Transverse colon (tissue), 4 donors: ENCODE results near the gene MXRA8. TPM values are rescaled to one million over a fixed set of nuclear protein-coding genes. Genes with fewer than 3 reads are reported as not detected.

Experiments used
- DNase-seq: peaks from one replicate; pipeline ENCODE4 v3.0.0-alpha.2; 2019
- H3K27ac ChIP-seq, 4 donors: fragments of 200-600 bp; sonication (generic); 2 replicates each; pipeline ENCODE4 v1.5.1; 2016 to 2018; ENCODE audit warnings: inconsistent platforms in 4 of 4
- H3K27me3 ChIP-seq: fragments of 200-600 bp; sonication (generic); 2 replicates; pipeline ENCODE4 v1.5.1; 2017; ENCODE audit warnings: inconsistent platforms
- H3K36me3 ChIP-seq, 4 donors: fragments of 200-600 bp; sonication (generic); 2 replicates each; pipeline ENCODE4 v1.5.1; 2017 to 2019; ENCODE audit warnings: inconsistent platforms in 4 of 4
- H3K4me1 ChIP-seq, 4 donors: fragments of 200-600 bp; sonication (generic); 2 replicates each; pipeline ENCODE4 v1.5.1; 2017 to 2020; ENCODE audit warnings: inconsistent platforms in 4 of 4
- H3K4me3 ChIP-seq, 4 donors: fragments of 200-600 bp; sonication (generic); 1 replicate in 1 of 4; 2 replicates in 3 of 4; pipeline versions ENCODE4 v1.5.1 to v1.6.1; 2017 to 2019; ENCODE audit warnings: inconsistent platforms in 4 of 4
- H3K9me3 ChIP-seq, 2 donors: fragments of 200-600 bp; sonication (generic); 2 replicates each; pipeline ENCODE4 v1.5.1; 2017 to 2019; ENCODE audit warnings: inconsistent platforms in 2 of 2
- EP300 ChIP-seq: sonication (generic); formaldehyde crosslinking; IDR thresholded peaks from one replicate; pipeline ENCODE4 v1.6.1; 2017; ENCODE audit warnings: antibody characterized with exemption, low read depth
- POLR2A ChIP-seq: fragments of 450-650 bp; IDR thresholded peaks from one replicate; pipeline ENCODE4 v1.6.1; 2016; ENCODE audit warnings: antibody characterized with exemption, mild to moderate bottlenecking, moderate library complexity
- POLR2AphosphoS5 ChIP-seq, 3 donors: sonication (generic); formaldehyde crosslinking; IDR thresholded peaks; one replicate each; pipeline ENCODE4 v1.6.1; 2016; ENCODE audit warnings: antibody characterized with exemption in 3 of 3
- WGBS, 2 donors: methylation state at CpG; one replicate each; pipeline ENCODE4 v1.1.5; 2018; ENCODE audit warnings: low coverage in 1 of 2; 5-methylcytosine and 5-hydroxymethylcytosine counted together
- in situ Hi-C, 4 donors: fragments of 200-750 bp; cut with MboI; loops; one replicate each; pipeline versions ENCODE4 v1.15.0 to v1.15.1; 2017; ENCODE audit warnings: low sequenced_read_pairs in 3 of 4, low pct_ligation_motif_present in 1 of 4, low pct_unique_long_range_greater_than_20kb in 1 of 4
- intact Hi-C: fragments of 100-400 bp; cut with DNase I; formaldehyde crosslinking; loops from one replicate; pipeline ENCODE4 v1.15.1; 2023; ENCODE audit warnings: low total_unique reads
- total RNA-seq, 4 donors: library from RNA; depleted of rRNA; stranded (reverse); fragments of >200 nt; gene quantifications; one replicate each; pipeline ENCODE4 v1.1.0, GENCODE V29; 2016
- TF ChIP-seq, protein P1 (sequence below), 5 experiments: fragments of 200-600 bp in 3 of 5; fragments of 450-650 bp in 2 of 5; sonication (generic) in 3 of 5; IDR thresholded peaks; 1 replicate in 2 of 5; 2 replicates in 3 of 5; pipeline ENCODE4 v1.5.1; 2016 to 2017; ENCODE audit warnings: antibody characterized with exemption in 5 of 5, inconsistent platforms in 3 of 5, mild to moderate bottlenecking in 2 of 5, moderate library complexity in 1 of 5

The MXRA8 gene
- total RNA-seq, 4 donors from 2014 or later = 31.1 to 145 (median 57.1) TPM

DNA sequence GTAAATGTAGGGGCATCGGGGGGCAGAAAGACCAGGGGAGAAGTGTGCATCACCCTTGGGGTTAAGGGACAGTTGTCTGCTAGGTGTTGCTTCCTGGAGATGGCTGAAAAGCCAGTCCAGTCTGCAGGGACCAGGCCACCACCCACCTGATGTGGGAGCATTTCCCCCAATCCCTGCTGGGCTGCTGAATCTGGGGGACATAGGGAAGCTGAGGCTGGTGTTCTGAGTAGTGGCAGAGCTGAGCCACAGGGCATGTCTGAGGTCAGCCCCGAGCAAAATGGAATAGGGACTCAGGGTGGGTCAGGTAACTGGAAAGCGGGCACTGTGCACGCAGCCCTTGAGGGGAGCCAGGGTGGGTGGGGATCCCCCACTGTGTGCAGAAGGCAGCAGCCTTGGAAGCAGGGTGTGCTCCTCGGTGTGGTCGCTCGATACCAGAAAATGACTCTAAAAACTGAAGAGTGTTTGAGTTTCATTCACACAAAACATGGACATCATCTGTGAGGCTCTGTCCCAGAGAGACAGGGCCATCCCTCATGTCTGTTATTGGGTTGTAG lies 43.2 kb upstream of the MXRA8 start:
- intact Hi-C loops (loop anchor here (5.0 kb wide), 1 partner anchor 36 kb away; the partner anchor contains the start of gene VWA1), in situ Hi-C loops (no loop called here)
- H3K4me1 ChIP-seq = peaks cover 25 to 45% (median 35%) of the 10 kb centered on the region in 4 donors
- H3K36me3 ChIP-seq = peaks cover 0 to 22% (median 2%) of the 10 kb centered on the region in 4 donors
- no peak for DNase-seq
- TF ChIP-seq, protein P1, sequence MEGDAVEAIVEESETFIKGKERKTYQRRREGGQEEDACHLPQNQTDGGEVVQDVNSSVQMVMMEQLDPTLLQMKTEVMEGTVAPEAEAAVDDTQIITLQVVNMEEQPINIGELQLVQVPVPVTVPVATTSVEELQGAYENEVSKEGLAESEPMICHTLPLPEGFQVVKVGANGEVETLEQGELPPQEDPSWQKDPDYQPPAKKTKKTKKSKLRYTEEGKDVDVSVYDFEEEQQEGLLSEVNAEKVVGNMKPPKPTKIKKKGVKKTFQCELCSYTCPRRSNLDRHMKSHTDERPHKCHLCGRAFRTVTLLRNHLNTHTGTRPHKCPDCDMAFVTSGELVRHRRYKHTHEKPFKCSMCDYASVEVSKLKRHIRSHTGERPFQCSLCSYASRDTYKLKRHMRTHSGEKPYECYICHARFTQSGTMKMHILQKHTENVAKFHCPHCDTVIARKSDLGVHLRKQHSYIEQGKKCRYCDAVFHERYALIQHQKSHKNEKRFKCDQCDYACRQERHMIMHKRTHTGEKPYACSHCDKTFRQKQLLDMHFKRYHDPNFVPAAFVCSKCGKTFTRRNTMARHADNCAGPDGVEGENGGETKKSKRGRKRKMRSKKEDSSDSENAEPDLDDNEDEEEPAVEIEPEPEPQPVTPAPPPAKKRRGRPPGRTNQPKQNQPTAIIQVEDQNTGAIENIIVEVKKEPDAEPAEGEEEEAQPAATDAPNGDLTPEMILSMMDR (IDR thresholded peaks at IDR 0.05) = no peak
- TF ChIP-seq EP300 = no peak
- no peak for TF ChIP-seq POLR2AphosphoS5 (IDR thresholded peaks at IDR 0.05)
- TF ChIP-seq POLR2A = no peak
- H3K27ac ChIP-seq = no peak overlapping the region
- H3K9me3 ChIP-seq = no peaks in the 10 kb centered on the region
- 89 to 92% methylated on average over 5 to 7 of the region's 7 CpGs for WGBS, 2 donors
- H3K4me3 ChIP-seq = no peak overlapping the region
- H3K27me3 ChIP-seq = no peaks in the 10 kb centered on the region

DNA sequence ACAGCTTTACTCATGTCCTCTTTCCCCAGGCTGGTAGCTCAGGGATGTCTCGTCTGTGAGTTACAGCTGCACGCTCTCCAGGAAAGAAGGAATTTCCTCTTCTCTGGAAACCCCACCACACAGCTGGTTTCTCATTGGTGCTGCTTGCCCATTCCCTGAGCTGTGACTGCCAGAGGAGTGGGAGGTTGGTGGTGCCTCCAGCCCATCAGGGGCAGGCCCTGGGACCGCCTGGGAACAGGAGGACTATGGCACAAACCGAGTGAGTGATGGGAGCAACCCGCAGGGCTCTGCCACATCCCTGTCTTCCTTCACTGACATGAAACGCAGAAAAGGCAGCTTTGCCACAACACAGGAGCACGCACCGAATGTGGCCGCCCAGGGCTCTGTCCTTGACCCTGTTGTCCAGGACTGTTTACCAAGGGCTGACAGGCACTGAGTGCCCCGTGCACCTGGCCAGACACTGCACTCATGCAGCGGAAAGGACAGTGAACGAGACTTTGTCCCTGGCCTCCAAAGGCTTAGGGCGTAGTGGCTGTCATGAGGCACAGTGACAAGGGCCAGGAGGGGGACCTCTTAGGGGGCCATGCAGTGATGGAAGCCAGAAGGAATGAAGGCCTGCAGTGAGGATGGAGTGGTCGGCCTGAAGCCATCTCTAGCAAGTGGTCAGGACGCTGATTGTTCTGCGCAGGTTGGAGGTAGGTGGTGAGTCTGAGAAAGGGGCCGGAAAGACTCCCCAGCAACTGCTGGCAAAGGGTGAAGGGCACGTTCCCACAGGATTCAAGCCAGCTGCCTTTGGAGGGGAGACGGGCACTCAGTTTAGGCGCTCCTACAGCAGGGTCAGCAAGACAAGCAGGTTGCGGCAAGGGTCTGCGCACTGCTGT lies 42.5 kb upstream of the MXRA8 start:
- no peaks in the 10 kb centered on the region for H3K9me3 ChIP-seq
- no peaks in the 10 kb centered on the region for H3K27me3 ChIP-seq
- in situ Hi-C loops = no loop called here
- H3K4me1 ChIP-seq = peaks cover 20 to 37% (median 28%) of the 10 kb centered on the region in 4 donors
- peak in 1 of 3 donors; percentile 2 for TF ChIP-seq POLR2AphosphoS5 (IDR thresholded peaks at IDR 0.05)
- no peak for TF ChIP-seq EP300
- intact Hi-C loops = loop anchor here (5.0 kb wide), 1 partner anchor 36 kb away; the partner anchor contains the start of gene VWA1
- WGBS, 2 donors = 83 to 90% methylated on average over 4 to 19 of the region's 22 CpGs
- H3K4me3 ChIP-seq = peak overlapping the region in 1 of 4 donors; percentile 79
- DNase-seq = no peak
- H3K36me3 ChIP-seq = peaks cover 0 to 22% (median 3%) of the 10 kb centered on the region in 4 donors
- H3K27ac ChIP-seq = peak overlapping the region in 3 of 4 donors; percentile 86 to 94 (median 90)

DNA sequence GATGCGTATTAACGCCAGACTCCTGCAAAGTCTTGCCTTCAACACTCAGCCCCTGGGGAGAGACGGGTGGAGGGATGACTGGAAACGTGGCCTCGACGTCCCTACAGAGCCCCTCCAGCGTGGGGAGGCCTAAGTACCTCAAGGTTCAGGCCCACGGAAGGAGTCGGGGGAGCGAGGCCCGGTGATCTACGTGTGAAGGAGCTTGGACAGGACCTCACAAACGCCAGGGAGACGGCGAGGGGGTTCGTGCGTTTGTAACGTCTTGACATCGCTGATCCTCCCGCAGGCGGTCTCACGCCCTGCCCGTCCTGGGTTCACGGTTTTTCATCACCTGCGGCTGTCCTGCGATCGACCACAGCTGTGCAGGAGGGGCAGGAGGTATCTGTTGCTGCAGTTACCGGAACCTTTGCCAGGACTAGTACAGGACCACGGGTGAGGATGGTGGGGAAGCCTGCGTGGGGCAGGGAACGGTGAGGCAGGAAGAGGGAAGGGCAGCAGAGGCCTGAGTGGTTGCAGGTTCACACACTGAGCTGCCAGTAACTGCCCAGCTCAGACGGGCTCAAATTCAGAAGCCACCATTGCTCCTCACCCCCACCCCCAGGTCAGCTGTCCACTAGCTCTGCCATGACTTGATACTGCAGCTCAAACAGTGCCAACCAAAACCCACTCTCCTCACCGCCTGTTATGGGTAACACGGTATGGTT lies 41.7 kb upstream of the MXRA8 start:
- H3K4me3 ChIP-seq = peak overlapping the region; percentile 79 to 98 (median 87)
- H3K36me3 ChIP-seq = peaks cover 0 to 18% (median 7%) of the 10 kb centered on the region in 4 donors
- no peaks in the 10 kb centered on the region for H3K27me3 ChIP-seq
- DNase-seq = no peak
- 0 to 5% methylated on average over 1 to 34 of the region's 34 CpGs for WGBS, 2 donors
- no peaks in the 10 kb centered on the region for H3K9me3 ChIP-seq
- H3K27ac ChIP-seq = peak overlapping the region; percentile 86 to 94 (median 89)
- in situ Hi-C loops (no loop called here), intact Hi-C loops (loop anchor here (5.0 kb wide), 1 partner anchor 37 kb away; the partner anchor contains the start of gene VWA1)
- H3K4me1 ChIP-seq = peaks cover 15 to 32% (median 25%) of the 10 kb centered on the region in 4 donors
- TF ChIP-seq POLR2AphosphoS5 (IDR thresholded peaks at IDR 0.05) (peak in 1 of 3 donors; percentile 43), EP300 (no peak)

DNA sequence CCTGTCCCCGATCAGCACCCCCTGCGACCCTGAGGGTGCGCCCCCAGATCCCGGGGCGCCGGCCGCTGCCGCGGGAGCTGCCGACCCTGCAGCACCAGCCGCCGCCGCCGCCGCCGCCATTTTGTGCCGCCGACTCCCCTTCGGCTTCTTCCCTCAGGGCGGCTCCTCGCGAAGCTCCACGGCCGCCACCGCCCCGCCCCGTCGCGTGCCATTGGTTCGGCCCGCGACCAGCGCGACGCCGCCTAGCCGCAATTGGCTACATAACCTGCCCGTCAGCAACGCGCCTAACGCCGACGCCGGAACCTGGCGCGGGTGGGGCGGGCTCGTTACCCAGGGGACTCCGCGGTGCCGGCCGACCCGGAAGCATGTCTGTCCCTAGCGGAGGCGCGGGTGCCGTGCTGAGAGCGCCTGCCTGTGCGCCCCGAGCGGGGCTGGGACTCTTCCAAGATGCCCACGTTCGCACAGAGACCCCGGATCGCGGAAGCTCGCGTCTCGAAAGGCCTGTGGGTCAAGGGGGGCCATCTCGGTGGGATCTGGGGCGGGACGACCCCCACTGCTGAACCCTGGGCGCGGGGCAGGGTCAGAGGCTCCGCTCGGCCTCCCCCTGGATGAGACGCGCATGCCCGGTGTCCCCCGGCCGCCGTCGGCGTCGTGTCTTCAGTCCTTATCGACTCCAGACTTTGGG lies 41.0 kb upstream of the MXRA8 start, which contains the start of gene CCNL2:
Gene CCNL2, minus strand, starts transcription at position 149 of the 685 bp plus-strand sequence. Its CDS starts 29 bp downstream, at position 120.
- peak; percentile 74 for TF ChIP-seq POLR2A
- TF ChIP-seq EP300 = no peak
- TF ChIP-seq, protein P1 (IDR thresholded peaks at IDR 0.05) = peak; percentile 56 to 92 (median 70)
- TF ChIP-seq POLR2AphosphoS5 (IDR thresholded peaks at IDR 0.05) = peak; percentile 75 to 84 (median 84)
- Histone ChIP-seq H3K36me3 (peaks cover 0 to 22% (median 10%) of the 10 kb centered on the region in 4 donors), H3K4me3 (peak within 1 kb of the TSS; percentile 79 to 98 (median 93)), H3K27me3 (no peaks in the 10 kb centered on the region), H3K9me3 (no peaks in the 10 kb centered on the region), H3K27ac (peak within 1 kb of the TSS; percentile 86 to 94 (median 89)), H3K4me1 (peaks cover 15 to 32% (median 22%) of the 10 kb centered on the region in 4 donors)
- 0% methylated on average over 46 of the region's 86 CpGs; no CpG with 5 or more reads in 1 of the 2 donors for WGBS, 2 donors
- peak; percentile 99 for DNase-seq
- in situ Hi-C loops = no loop called here
- intact Hi-C loops = no loop called here
